ENCODE data around the gene SOX8.
"Not testable (repeated sequence)": the region's sequence is repeated elsewhere in the genome, so short reads cannot be mapped to it uniquely, and the experiment has no call there.

SOX8 gene

DNA sequence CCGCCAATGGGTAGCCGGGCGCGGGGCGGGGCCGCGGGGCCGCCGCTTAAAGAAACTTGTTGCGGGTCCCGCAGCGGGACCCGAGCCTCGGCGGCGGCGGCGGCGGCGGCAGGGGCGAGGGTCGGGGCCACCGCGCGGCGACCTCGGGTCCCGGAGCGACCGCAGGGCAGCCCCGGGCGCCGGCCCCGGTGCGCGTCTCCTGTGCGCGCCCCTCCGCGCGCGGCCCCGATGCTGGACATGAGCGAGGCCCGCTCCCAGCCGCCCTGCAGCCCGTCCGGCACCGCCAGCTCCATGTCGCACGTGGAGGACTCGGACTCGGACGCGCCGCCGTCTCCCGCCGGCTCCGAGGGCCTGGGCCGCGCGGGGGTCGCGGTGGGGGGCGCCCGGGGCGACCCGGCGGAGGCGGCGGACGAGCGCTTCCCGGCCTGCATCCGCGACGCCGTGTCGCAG, at the start of gene SOX8:
SOX8 (plus strand) TSS at position 76 of the 450 bp plus-strand sequence; CDS start at position 229, 153 bp downstream.
- DNase-seq, result no peak

DNA sequence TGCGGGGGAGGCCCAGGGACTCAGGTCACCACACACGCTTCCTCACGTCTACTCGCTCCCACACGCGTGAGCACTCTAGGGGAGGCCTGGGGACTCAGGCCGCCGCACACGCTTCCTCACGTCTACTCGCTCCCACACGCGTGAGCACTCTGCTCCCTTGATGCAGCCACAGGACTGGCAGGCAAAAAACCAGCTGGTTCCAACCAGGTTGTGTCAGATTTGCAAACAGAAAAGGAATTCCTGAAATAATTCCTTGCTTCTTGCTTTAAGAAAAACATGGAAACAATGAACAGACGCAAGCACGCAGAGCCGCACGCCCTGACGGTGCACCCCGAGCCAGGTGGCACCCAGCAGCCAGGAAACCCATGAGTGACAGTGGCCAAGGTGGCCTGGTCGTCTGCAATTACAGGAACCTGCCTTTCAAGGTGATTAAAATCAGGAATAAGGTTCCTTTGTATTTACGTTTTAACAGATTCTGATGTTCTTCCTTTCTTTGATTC, 48.7 kb upstream of the SOX8 start:
- DNase-seq, result no peak

DNA sequence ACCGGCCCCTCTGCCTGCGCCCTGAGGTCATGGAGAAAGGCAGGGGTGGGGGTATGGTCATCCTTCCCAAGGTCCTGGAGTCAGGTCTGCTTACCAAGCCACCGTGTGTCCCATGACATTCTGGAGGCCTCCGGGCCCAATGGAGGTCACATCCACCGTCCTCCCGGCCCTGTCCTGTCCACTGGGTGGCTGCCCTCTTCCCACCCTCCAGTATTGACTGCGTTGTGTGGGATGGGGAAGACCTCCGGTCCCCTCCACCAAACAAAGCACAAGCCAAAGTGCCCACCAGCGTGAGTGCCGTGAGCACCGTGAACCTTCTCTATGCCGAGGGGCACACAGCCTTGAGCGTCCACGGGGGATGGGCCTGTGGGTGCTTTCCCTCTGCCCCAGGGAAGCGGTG, 48.0 kb upstream of the SOX8 start:
- DNase-seq, result no peak

DNA sequence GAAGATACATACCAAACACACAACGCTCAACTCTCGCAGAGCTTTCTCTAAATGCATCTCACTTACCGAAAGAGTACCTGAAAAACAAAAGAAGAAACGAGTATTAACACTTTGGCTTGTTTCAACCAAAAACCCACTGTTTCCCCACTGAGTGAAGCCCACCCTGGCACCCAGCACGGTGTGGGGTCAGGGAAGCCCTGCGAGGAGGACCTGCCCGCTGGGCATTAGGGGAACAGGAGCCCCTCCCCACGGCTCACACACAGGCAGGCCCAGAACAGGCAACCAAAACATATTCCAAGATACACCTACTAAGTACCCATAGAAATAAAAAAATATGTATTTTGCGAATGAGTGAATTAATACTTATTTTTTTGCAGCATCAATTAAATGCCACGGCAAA, 47.4 kb upstream of the SOX8 start:
- no peak for DNase-seq

DNA sequence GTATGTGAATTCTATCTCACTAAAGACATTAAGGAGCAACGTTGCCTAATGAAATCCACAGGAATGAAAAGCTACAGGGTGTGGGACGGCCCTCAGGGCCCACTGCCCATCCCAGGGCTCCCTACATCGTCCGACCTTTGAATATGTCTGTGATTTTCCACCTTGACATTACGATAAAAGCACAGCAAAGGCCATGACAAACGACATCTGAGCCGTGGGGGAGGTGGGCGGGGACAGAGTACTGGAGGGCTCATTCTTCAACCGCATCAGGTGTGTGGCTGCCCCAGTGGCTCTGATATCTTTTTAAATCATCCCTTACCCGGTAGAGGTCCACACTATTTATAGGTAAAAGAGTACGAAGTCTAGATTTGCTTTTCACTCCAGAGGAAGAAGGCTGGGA, 45.9 kb upstream of the SOX8 start:
- no peak for DNase-seq

DNA sequence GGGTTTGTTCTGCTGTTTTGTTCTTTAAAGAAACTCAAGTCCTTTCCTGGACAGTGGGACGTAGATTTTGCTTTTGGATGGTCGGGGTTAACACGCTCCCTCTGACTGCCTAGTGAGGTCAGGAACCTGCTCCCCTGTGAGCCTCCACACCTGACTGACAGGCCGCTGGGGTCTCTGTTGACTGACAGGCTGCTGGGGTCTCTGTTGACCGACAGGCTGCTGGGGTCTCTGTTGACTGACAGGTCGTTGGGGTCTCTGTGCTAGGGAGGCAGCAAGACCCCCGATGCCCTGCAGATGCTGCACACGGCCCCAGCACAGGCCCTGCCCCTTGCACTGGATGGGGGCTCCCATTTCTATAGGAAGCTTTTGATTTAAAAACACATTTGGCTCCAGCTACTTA, 44.3 kb upstream of the SOX8 start:
- DNase-seq, result no peak

DNA sequence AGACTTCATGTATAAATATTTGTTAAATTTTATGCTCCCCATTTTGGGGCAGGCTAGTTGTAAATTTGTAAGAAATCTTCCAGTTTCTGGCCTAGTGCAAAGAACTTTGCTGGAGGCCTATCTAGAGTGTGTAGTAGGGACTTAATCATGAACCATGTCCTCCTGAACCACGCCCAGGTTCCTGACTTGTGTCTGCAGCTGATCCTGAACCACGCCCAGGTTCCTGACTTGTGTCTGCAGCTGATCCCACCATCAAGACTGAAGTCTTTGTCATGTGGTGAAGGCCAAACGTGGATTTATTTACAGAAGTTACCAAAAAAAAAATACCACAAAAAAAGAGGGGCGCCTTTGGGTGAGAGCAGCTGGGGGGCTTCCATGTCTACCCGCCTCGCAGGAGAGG, 43.8 kb upstream of the SOX8 start:
- no peak for DNase-seq

DNA sequence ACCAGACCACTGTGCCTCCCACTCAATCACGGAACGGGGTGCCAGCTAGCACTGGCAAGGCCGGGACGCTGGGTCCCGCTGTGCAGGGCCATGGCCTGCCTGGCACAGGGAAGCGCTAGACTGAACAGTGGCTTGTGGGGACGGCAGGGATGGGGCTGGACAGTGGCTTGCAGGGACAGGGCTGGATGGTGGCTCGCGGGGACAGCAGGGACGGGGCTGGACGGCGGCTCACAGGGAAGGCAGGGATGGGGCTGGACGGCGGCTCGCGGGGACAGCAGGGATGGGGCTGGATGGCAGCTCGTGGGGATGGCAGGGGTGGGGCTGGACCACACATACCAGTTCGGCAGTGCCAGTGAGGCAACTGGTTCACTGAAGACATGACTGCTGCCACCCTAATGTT, 43.4 kb upstream of the SOX8 start:
- DNase-seq, result peak in 9 of 58 donors; percentile 26 to 71 (median 46)

DNA sequence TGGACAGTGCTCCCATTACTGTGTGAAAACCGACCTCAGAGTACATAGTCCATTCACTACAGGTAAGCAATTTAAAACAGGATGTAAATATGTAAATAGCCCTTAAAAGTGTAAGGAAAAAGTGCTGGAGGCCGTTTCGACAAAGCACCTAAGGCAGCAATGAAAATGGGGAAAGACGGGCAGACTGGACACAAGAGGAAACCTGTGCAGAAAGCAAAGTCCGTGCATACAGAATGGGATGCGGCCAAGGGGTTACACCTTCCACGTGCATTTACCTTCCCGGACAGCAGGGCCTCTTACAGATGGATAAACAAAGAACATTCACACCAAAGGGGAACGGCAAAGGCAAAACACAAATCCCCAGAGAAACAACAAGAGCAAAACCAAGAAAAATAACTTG, 42.8 kb upstream of the SOX8 start:
- DNase-seq, result no peak

DNA sequence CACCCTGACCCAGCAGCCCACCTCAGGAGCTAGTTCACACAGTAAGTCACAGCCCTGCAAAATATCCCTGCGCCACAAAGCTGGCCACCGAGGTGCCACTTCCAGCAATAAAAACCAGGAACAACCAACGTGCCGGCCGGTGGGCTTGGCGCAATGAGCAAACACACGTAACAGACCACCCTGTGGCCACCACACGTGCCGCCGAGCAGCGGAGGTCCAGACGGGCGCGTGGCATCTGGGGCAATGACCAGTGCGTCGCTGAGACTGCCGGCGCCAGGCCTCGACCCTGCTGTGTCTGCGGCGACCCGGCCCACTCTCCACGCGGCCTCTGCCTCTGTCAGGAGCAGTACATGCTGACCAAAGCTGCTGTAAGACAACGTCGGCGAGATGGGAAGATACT, 42.3 kb upstream of the SOX8 start:
- DNase-seq, result no peak

DNA sequence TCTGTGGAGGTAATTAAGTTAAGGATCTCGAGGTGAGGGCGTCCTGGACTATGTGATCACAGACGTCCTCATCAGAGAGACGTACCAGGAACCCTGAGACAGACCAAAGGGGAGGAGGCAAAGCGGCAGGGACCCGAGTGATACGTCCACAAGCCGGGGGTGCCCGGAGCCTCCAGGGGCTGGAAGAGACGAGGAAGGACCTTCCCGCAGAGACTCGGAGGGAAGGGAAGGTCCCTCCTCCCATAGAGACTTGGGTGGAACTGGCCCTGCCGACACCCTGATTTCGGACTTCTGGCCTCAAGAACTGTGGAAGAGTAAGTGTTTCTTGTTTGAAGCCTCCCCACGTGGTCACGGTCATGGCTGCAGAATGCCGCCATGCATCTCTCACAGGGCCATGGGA, 41.6 kb upstream of the SOX8 start:
- DNase-seq, result no peak

DNA sequence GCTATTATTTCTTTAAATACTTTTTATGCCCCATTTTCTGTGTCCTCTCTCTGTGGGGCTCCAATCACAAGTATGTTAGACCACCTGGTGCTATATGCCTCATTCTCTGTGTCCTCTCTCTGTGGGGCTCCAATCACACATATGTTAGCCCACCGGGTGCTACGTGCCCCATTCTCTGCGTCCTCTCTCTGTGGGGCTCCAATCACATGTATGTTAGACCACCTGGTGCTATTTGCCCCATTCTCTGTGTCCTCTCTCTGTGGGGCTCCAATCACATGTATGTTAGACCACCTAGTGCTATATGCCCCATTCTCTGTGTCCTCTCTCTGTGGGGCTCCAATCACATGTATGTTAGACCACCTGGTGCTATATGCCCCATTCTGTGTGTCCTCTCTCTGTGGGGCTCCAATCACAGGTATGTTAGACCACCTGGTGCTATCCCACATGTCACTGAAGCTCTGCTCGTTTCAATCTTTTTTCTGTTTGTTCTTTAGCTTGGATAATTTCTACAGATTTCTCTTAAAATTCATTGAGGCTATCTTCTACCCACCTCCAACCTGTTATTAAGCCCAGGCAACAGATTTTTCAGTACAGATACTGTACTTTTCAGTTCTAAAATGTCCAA, 39.0 kb upstream of the SOX8 start:
- no peak for DNase-seq

DNA sequence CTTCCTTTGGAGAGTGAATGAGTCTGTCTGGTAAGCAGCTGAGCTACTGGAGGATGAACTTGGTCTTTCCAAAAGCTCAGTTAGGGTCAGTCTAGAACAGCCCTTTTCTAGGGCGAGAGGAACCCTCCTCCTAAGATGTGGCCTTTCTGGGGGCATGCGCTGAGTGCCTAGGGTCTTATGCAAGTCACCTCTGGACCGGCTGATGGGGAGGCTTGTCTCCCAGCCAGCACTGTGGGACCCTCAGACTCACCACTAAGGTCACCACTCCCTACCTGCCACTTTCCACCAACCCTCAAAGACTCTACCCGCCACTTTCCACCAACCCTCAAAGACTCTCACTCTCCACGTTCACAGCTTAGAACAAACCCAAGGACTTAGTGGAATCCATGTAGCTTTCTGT, 37.6 kb upstream of the SOX8 start:
- DNase-seq, result no peak

DNA sequence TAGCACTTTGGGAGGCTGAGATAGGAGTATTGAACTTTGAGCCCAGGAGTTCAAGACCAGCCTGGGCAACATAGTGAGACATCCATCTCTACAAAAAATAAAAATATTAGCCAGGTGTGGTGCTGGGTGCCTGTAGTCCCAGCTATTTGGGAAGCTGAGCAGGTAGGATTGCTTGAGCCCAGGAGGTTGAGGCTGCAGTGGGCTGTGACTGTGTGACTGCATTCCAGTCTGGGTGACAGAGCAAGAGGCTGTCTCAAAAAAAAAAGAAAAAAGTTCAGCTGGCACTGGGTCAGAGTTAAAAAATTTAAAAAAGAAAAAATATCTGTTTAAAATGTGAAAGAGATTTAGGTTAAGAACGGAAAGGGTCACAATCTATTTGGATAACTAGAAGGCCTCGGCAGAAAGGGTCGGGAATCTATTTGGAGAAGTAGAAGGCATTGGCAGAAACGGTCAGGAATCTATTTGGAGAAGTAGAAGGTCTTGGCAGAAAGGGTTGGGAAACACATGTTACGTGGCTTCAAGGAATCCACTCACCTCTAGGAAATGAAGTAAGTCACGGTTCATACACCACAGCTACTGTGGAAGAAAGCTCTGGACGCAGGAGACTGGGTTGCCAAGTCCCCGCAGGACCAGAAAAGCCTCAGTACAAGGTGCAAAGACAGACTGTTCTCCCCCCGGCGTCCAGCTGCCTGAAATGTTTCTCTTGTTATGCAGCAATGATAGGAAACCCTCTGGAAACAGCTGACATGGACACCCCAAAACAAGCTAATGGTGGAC, 36.1 kb upstream of the SOX8 start:
- no peak for DNase-seq

DNA sequence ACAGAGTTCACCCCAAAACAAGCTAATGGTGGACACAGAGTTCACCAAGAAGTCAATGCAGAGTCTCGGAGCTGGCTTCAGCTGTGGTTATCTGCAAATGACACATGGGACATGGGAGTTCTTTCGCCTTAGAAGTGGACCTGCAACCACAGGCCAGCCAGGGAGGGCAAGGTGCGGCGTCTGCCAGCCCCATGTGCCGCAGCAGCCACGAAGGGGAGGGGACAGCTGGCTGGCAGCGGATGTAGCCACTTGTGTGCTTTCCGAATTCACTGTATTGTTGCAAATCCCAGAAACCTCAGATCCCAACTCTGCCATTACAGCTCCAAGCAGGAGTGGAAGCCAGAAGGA, 35.5 kb upstream of the SOX8 start:
- no peak for DNase-seq

DNA sequence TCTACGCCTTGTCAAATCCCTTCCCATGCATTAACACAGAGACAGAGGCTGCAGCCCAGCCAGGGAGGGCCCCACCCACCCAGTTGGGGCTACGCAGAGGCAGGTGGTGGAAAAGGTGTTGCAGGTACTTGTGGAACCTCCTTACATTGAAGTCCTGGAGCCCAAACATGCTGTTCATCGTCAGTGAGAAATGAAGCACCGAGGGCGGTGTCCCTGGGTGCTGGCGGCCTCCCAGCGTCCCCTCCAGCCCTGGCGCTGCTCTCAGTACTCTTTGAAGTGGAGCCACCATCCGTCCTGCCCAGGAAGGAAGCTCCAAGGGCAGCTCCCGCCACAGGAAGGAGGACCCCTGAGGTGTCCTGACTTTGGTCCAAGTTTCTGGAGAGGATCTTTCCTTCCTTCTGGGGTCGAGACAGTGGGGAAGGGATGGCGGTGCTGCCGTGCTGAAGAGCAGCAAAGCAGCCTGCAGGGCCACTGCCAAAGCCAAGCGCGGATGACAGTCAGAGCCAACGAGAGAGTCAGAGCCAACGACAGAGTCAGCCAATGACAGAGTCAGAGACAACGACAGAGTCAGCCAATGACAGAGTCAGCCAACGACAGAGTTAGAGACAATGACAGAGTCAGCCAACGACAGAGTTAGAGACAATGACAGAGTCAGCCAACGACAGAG, 34.2 kb upstream of the SOX8 start:
- peak in 1 of 58 donors; percentile 56 for DNase-seq

DNA sequence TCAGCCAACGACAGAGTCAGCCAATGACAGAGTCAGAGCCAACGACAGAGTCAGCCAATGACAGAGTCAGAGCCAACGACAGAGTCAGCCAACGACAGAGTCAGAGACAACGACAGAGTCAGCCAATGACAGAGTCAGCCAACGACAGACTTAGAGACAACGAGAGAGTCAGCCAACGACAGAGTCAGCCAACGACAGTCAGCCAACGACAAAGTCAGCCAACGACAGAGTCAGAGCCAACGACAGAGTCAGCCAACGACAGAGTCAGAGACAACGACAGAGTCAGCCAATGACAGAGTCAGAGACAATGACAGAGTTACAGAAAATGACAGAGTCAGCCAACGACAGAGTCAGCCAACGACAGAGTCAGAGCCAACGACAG, 33.7 kb upstream of the SOX8 start:
- DNase-seq, result peak in 1 of 58 donors; percentile 56

DNA sequence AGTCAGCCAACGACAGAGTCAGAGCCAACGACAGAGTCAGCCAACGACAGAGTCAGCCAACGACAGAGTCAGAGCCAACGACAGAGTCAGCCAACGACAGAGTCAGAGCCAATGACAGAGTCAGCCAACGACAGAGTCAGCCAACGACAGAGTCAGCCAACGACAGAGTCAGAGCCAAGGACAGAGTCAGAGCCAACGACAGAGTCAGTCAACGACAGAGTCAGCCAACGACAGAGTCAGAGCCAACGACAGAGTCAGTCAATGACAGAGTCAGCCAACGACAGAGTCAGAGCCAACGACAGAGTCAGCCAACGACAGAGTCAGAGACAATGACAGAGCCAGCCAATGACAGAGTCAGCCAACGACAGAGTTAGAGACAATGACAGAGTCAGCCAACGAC, 32.8 kb upstream of the SOX8 start:
- DNase-seq, result not testable (repeated sequence)

DNA sequence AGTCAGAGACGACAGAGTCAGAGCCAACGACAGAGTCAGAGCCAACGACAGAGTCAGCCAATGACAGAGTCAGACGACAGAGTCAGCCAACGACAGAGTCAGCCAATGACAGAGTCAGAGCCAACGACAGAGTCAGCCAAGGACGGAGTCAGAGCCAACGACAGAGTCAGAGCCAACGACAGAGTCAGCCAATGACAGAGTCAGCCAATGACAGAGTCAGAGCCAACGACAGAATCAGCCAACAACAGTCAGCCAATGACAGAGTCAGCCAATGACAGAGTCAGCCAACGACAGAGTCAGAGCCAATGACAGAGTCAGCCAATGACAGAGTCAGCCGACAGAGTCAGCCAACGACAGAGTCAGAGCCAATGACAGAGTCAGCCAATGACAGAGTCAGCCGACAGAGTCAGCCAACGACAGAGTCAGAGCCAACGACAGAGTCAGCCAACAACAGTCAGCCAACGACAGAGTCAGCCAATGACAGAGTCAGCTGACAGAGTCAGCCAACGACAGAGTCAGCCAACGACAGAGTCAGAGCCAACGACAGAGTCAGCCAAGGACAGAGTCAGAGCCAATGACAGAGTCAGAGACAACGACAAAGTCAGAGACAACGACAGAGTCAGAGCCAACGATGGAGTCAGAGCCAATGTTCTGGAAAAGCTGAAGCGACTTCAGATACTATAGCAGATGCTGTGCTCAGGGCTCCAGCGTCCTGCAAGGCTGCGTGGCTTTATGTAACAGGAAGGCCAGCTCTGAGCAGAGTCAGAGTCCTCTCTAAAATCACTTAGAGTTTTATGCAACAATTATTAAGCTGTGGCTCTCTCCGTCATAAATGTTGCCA, 30.6 kb upstream of the SOX8 start:
- DNase-seq, result peak in 4 of 58 donors; percentile 7 to 87 (median 24)

DNA sequence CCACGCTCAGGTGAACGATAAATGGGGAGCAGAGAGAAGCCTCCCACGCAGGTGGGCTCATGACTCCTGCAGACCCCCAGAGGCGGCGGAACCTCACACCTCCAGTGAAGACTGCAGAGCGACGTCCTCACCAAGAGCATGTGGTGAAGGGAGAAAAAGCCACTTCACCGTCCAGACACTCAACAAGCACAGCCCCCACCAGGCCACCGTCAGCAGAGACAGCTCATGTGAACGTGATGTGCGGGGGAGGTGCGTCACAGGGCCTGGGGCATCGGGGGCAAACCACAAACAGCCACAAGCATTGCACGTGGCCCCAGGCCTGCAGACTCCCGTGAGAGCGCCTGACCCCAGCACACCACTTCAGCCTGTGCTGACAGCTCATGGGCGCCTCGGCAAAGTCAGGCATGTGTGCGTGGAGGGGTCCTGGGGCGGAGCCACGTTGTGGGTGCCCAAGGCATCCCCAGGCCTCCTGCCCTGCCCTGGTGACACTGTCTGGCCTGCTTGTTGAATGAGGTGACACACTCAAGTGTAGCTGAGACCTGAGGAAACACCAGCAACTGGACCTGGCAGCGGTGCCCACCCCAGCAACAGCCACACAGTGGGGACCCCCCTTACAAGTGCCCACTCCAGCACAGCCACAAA, 29.8 kb upstream of the SOX8 start:
- DNase-seq, result no peak

DNA sequence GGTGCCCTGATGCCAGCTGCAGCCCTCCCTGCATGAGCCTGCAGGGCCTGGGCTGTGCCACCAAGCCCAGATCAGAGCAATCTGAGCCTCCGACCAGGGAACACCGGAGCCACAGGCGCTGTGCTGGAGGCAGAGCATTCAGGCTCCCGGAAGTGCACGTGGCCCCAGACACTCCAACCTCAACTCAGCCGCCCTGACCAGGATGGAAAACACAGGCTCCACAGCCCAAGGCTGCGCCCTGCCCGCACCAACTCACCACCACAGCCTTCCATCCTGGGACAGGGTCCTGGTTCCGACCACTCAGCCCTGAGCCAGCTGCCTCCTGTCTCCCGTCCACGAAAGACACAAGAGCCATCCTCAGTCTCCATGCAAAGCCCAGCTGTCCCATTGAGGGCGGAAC, 29.2 kb upstream of the SOX8 start:
- DNase-seq, result no peak
